Measurements from ENCODE around the gene CD3E. TPM values are rescaled to one million over a fixed set of nuclear protein-coding genes. Genes with fewer than 3 reads are reported as not detected.

The CD3E gene
- total RNA-seq, 3 donors from 2014 or later (not counting 1 experiment from before 2014, with no cell fraction given), result 31.6 to 322 (median 155) TPM

- peak overlapping the region; percentile 49 for H3K4me3 Mint-ChIP-seq
- peaks cover 32% of the 10 kb centered on the region in 2 donors for H3K4me1 Mint-ChIP-seq
- H3K36me3 Mint-ChIP-seq, result no peaks in the 10 kb centered on the region
- no peaks in the 10 kb centered on the region for H3K27me3 ChIP-seq (ENCODE audit: control insufficient read depth, insufficient read depth, low read length)
- WGBS (ENCODE audit: insufficient coverage), result no CpG with 5 or more reads among the region's 1 CpG
- ATAC-seq (peak in 2 of 3 donors; percentile 25 to 51), DNase-seq (peak in 1 of 2 donors; percentile 61)
- H3K27ac ChIP-seq (ENCODE audit: low read length), result peak overlapping the region; percentile 52
- no peaks in the 10 kb centered on the region for H3K36me3 ChIP-seq (ENCODE audit: control insufficient read depth, insufficient read depth, low read length)
- H3K9me3 ChIP-seq (ENCODE audit: control insufficient read depth, insufficient read depth, low read length), result no peaks in the 10 kb centered on the region
- no peaks in the 10 kb centered on the region for H3K27me3 Mint-ChIP-seq (ENCODE audit: low read depth in 2 of 2)
- H3K4me3 ChIP-seq (ENCODE audit: low read length), result no peak overlapping the region
- H3K9me3 Mint-ChIP-seq, result no peaks in the 10 kb centered on the region
- intact Hi-C loops (cut with micrococcal nuclease), result no loop called here
- peak overlapping the region in 1 of 2 donors; percentile 65 for H3K27ac Mint-ChIP-seq
- H3K4me1 ChIP-seq (ENCODE audit: control insufficient read depth, insufficient read depth, low read length), result peaks cover 34% of the 10 kb centered on the region
- TF ChIP-seq CTCF (IDR thresholded peaks at IDR 0.05), result no peak
These were observed 30.2 kb downstream of the CD3E start for GRCh38 chr11:118334745-118335144.

GRCh38 chr11:118338637-118339061 is 34.1 kb downstream of the CD3E start:
- H3K36me3 Mint-ChIP-seq, result no peaks in the 10 kb centered on the region
- no peak overlapping the region for H3K4me3 ChIP-seq (ENCODE audit: low read length)
- intact Hi-C loops (cut with micrococcal nuclease), result no loop called here
- H3K4me1 Mint-ChIP-seq, result peaks cover 40 to 42% of the 10 kb centered on the region in 2 donors
- no peaks in the 10 kb centered on the region for H3K36me3 ChIP-seq (ENCODE audit: control insufficient read depth, insufficient read depth, low read length)
- peak; percentile 62 to 96 for DNase-seq
- peak overlapping the region; percentile 82 for H3K4me3 Mint-ChIP-seq
- H3K27ac Mint-ChIP-seq, result peak overlapping the region; percentile 95 to 97
- H3K4me1 ChIP-seq (ENCODE audit: control insufficient read depth, insufficient read depth, low read length), result peaks cover 41% of the 10 kb centered on the region
- no peak for TF ChIP-seq CTCF (IDR thresholded peaks at IDR 0.05)
- peak; percentile 75 to 88 (median 85) for ATAC-seq
- H3K9me3 ChIP-seq (ENCODE audit: control insufficient read depth, insufficient read depth, low read length), result no peaks in the 10 kb centered on the region
- WGBS (ENCODE audit: insufficient coverage), result 14% methylated on average over 7 of the region's 7 CpGs
- no peaks in the 10 kb centered on the region for H3K27me3 Mint-ChIP-seq (ENCODE audit: low read depth in 2 of 2)
- no peaks in the 10 kb centered on the region for H3K27me3 ChIP-seq (ENCODE audit: control insufficient read depth, insufficient read depth, low read length)
- no peaks in the 10 kb centered on the region for H3K9me3 Mint-ChIP-seq
- H3K27ac ChIP-seq (ENCODE audit: low read length), result peak overlapping the region; percentile 81

GRCh38 chr11:118339281-118339961 is 34.9 kb downstream of the CD3E start:
- H3K9me3 ChIP-seq (ENCODE audit: control insufficient read depth, insufficient read depth, low read length), result no peaks in the 10 kb centered on the region
- no peak for TF ChIP-seq CTCF (IDR thresholded peaks at IDR 0.05)
- peak overlapping the region; percentile 47 for H3K4me3 ChIP-seq (ENCODE audit: low read length)
- peaks cover 45% of the 10 kb centered on the region for H3K4me1 ChIP-seq (ENCODE audit: control insufficient read depth, insufficient read depth, low read length)
- no peaks in the 10 kb centered on the region for H3K27me3 ChIP-seq (ENCODE audit: control insufficient read depth, insufficient read depth, low read length)
- DNase-seq (peak in 1 of 2 donors; percentile 63), ATAC-seq (peak in 2 of 3 donors; percentile 6 to 19)
- peak overlapping the region; percentile 81 for H3K27ac ChIP-seq (ENCODE audit: low read length)
- Mint-ChIP-seq H3K27ac (peak overlapping the region; percentile 95 to 97), H3K27me3 (ENCODE audit: low read depth in 2 of 2) (no peaks in the 10 kb centered on the region), H3K9me3 (no peaks in the 10 kb centered on the region), H3K4me1 (peaks cover 40 to 41% of the 10 kb centered on the region in 2 donors), H3K36me3 (no peaks in the 10 kb centered on the region), H3K4me3 (peak overlapping the region; percentile 82)
- WGBS (ENCODE audit: insufficient coverage), result 66% methylated on average over 5 of the region's 5 CpGs
- intact Hi-C loops (cut with micrococcal nuclease), result no loop called here
- H3K36me3 ChIP-seq (ENCODE audit: control insufficient read depth, insufficient read depth, low read length), result no peaks in the 10 kb centered on the region
